ENCODE measurements around the gene RBM33. TPM values are rescaled to one million over a fixed set of nuclear protein-coding genes. Genes with fewer than 3 reads are reported as not detected.
A peak's percentile ranks its signal among the peaks of the same experiment; 100 is the strongest.

RBM33 gene
- total and polyA plus RNA-seq, 9 of the 15 experiments (the other 6 are each of a cell fraction or from before 2014, with no cell fraction given): 4.4 to 80.7 (median 27.3) TPM

GRCh38 chr7:155644178-155644970, at the start of gene RBM33 (continued):
- TF ChIP-seq EP300 (IDR thresholded peaks at IDR 0.05; ENCODE audit: low read length) (no peak), ZNF766 (CRISPR knock-in tag; conservative IDR thresholded peaks at IDR 0.05) (no peak; the same call in none of the 2 replicates), NFIX (CRISPR knock-in tag; IDR thresholded peaks at IDR 0.05; ENCODE audit: low read depth) (no peak), BCOR (IDR thresholded peaks at IDR 0.05) (no peak), HBP1 (CRISPR knock-in tag; IDR thresholded peaks at IDR 0.05) (no peak), TAF1 (IDR thresholded peaks at IDR 0.05; ENCODE audit: control insufficient read depth, extremely low read depth, insufficient read depth, low read length, severe bottlenecking) (peak; percentile 90), ZNF124 (CRISPR knock-in tag; IDR thresholded peaks at IDR 0.05) (no peak), ZBTB9 (CRISPR knock-in tag; IDR thresholded peaks at IDR 0.05) (peak; percentile 16), ZNF695 (CRISPR knock-in tag; IDR thresholded peaks at IDR 0.05) (no peak), SMARCB1 (IDR thresholded peaks at IDR 0.05; ENCODE audit: insufficient read length, low read depth) (no peak), RFX5 (IDR thresholded peaks at IDR 0.05; ENCODE audit: low read depth, low read length) (no peak), TRIM25 (IDR thresholded peaks at IDR 0.05; ENCODE audit: borderline replicate concordance) (no peak), FOXJ2 (tag; IDR thresholded peaks at IDR 0.05) (peak; percentile 83; the same call in 1 of the 2 replicates), XRCC3 (IDR thresholded peaks at IDR 0.05) (no peak), ERF (CRISPR knock-in tag; IDR thresholded peaks at IDR 0.05) (no peak), ATF7 (IDR thresholded peaks at IDR 0.05) (peak; percentile 77), POLR2A (conservative IDR thresholded peaks at IDR 0.05) (peak; percentile 94), HDAC6 (IDR thresholded peaks at IDR 0.05; ENCODE audit: low read depth, low read length) (no peak), TOE1 (IDR thresholded peaks at IDR 0.05; ENCODE audit: borderline replicate concordance) (peak; percentile 56; the same call in 1 of the 2 replicates), TOE1 (CRISPR knock-in tag; IDR thresholded peaks at IDR 0.05; ENCODE audit: borderline replicate concordance, low read depth) (no peak), MYNN (IDR thresholded peaks at IDR 0.05) (no peak), MYNN (CRISPR knock-in tag; IDR thresholded peaks at IDR 0.05) (no peak), HMG20B (CRISPR knock-in tag; IDR thresholded peaks at IDR 0.05) (no peak), BRF2 (IDR thresholded peaks at IDR 0.05; ENCODE audit: borderline replicate concordance, insufficient read depth, insufficient read length) (no peak), ZNF561 (CRISPR knock-in tag; conservative IDR thresholded peaks at IDR 0.05) (no peak)

Measured in K562 (cell line).